OCI-LY7 (cell line): ENCODE measurements around the gene SPG21. TPM values are rescaled to one million over a fixed set of nuclear protein-coding genes. Genes with fewer than 3 reads are reported as not detected.

Source experiments
- BruUV-seq: library from RNA; stranded (reverse); fragments of 400-500 nt; replicated peaks from 2 replicates; lab custom pipeline; 2021; lab: Mats Ljungman, UMichigan
- CTCF ChIA-PET: fragments of 300-600 bp; sonication (Branson Sonifier 250); formaldehyde crosslinking; loops from one replicate; lab custom pipeline; 2022; ENCODE audit warnings: antibody characterized with exemption; ENCODE audit not compliant: unreplicated experiment; lab: Charles Lee
- POLR2A ChIA-PET: fragments of 300-600 bp; sonication (Branson Sonifier 250); formaldehyde crosslinking; loops from one replicate; lab custom pipeline; 2022; ENCODE audit warnings: antibody characterized with exemption; lab: Charles Lee
- DNase-seq: peaks from one replicate; pipeline ENCODE4 v3.0.0-alpha.2; 2015; ENCODE audit warnings: low spot score
- H2AFZ ChIP-seq: fragments of 200-600 bp; sonication (generic), shearing (Covaris generic); 2 replicates; pipeline ENCODE4 v1.6.1; 2014; ENCODE audit warnings: mild to moderate bottlenecking, antibody characterized with exemption, low read length, moderate library complexity
- H3K27ac ChIP-seq: fragments of 200-600 bp; sonication (generic); 2 replicates; pipeline ENCODE4 v1.5.1; 2014; ENCODE audit warnings: mixed run types, low read depth, mild to moderate bottlenecking, moderate library complexity, low read length, inconsistent platforms; ENCODE audit not compliant: poor library complexity, severe bottlenecking
- H3K36me3 ChIP-seq: fragments of 200-600 bp; sonication (generic); 2 replicates; pipeline ENCODE4 v1.6.1; 2014; ENCODE audit warnings: mild to moderate bottlenecking, antibody characterized with exemption, low read length, moderate library complexity, mixed read lengths; ENCODE audit not compliant: insufficient read depth
- H3K4me1 ChIP-seq: fragments of 200-600 bp; sonication (generic); 2 replicates; pipeline ENCODE4 v1.5.1; 2014; ENCODE audit warnings: mild to moderate bottlenecking, low read length; ENCODE audit not compliant: insufficient read depth, poor library complexity, severe bottlenecking
- H3K4me2 ChIP-seq: fragments of 200-600 bp; sonication (generic); 2 replicates; pipeline ENCODE4 v1.6.1; 2014; ENCODE audit warnings: mild to moderate bottlenecking, low read length
- H3K4me3 ChIP-seq: fragments of 200-600 bp; sonication (generic); 2 replicates; pipeline ENCODE4 v1.5.1; 2014; ENCODE audit warnings: mild to moderate bottlenecking, low read depth, low read length; ENCODE audit not compliant: poor library complexity, severe bottlenecking
- H3K79me2 ChIP-seq: fragments of 200-600 bp; sonication (generic); 2 replicates; pipeline ENCODE4 v1.6.1; 2016; ENCODE audit warnings: low read depth, mild to moderate bottlenecking, low read length, moderate library complexity, mixed read lengths; ENCODE audit not compliant: insufficient read depth
- H3K9me2 ChIP-seq: fragments of 200-600 bp; sonication (generic); 2 replicates; pipeline ENCODE4 v1.6.1; 2016; ENCODE audit warnings: mild to moderate bottlenecking, low read length, mixed read lengths; ENCODE audit not compliant: insufficient read depth
- H3K9me3 ChIP-seq: fragments of 200-600 bp; sonication (generic); 2 replicates; pipeline ENCODE4 v1.6.1; 2014; ENCODE audit warnings: mild to moderate bottlenecking, mixed run types, low read length, mixed read lengths
- H4K20me1 ChIP-seq: fragments of 200-600 bp; sonication (generic); 2 replicates; pipeline ENCODE4 v1.6.1; 2014; ENCODE audit warnings: mild to moderate bottlenecking, antibody characterized with exemption, low read length, moderate library complexity, mixed read lengths; ENCODE audit not compliant: insufficient read depth
- CTCF ChIP-seq: fragments of 200-600 bp; sonication (generic); conservative IDR thresholded peaks from 2 replicates; pipeline ENCODE4 v1.5.1; 2014; ENCODE audit warnings: mild to moderate bottlenecking, antibody characterized with exemption, low read length, moderate library complexity, mixed read lengths
- EZH2phosphoT487 ChIP-seq: fragments of 200-600 bp; sonication (generic); IDR thresholded peaks from 2 replicates; pipeline ENCODE4 v1.6.1; 2018; ENCODE audit warnings: low read depth, borderline replicate concordance, mild to moderate bottlenecking, mixed run types, antibody characterized with exemption, low read length, moderate library complexity, mixed read lengths
- intact Hi-C: fragments of 100-400 bp; cut with micrococcal nuclease; formaldehyde crosslinking; loops from one replicate; pipeline ENCODE4 v1.10.0; 2022; ENCODE audit not compliant: unreplicated experiment
- total RNA-seq, 2 experiments: library from RNA; depleted of rRNA in 1 of 2; stranded (reverse); fragments of >200 nt in 1 of 2; shearing (Covaris generic) in 1 of 2; gene quantifications; 2 replicates each; pipeline ENCODE4 v1.2.3, GENCODE V29; 2014 to 2022

SPG21 gene
- total RNA-seq, 2 experiments from 2014 or later = 56.4 to 83.9 TPM

DNA sequence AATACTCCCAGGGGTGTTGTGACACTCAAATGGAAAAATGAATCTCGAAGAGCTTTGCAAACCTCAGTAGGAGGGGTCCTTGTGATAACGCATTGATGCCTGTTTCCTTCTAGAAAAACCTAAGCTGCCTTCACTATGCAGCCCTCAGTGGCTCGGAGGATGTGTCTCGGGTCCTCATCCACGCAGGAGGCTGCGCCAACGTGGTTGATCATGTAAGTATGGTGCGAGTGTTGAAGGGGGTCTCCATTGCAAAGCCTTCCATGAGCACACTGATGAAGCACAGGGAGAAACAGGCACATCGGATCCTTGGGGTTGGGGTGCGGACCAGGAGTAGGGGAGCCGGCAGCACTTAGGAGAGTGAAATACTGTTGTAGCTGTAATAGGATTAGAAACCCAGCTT, 55.7 kb downstream of the SPG21 start:
- CTCF ChIA-PET = no interaction called here
- BruUV-seq = no TSS peak

GRCh38 chr15:64931381-64931780, 58.3 kb downstream of the SPG21 start:
- Histone ChIP-seq H3K27ac (no peak overlapping the region), H4K20me1 (no peaks in the 10 kb centered on the region), H2AFZ (no peak overlapping the region), H3K4me3 (no peak overlapping the region), H3K9me2 (no peaks in the 10 kb centered on the region), H3K4me2 (no peak overlapping the region), H3K4me1 (no peaks in the 10 kb centered on the region), H3K36me3 (no peaks in the 10 kb centered on the region), H3K79me2 (no peaks in the 10 kb centered on the region), H3K9me3 (no peaks in the 10 kb centered on the region)
- ChIA-PET POLR2A (no interaction called here), CTCF (no interaction called here)
- intact Hi-C loops = no loop called here
- DNase-seq = no peak
- BruUV-seq = no TSS peak
- TF ChIP-seq CTCF = no peak
- TF ChIP-seq EZH2phosphoT487 = no peak

More for the DNA sequence above, 55.7 kb downstream of the SPG21 start:
- Histone ChIP-seq H3K79me2 (no peaks in the 10 kb centered on the region), H3K9me2 (no peaks in the 10 kb centered on the region), H3K36me3 (no peaks in the 10 kb centered on the region), H3K4me3 (no peak overlapping the region), H3K27ac (no peak overlapping the region), H3K4me1 (no peaks in the 10 kb centered on the region), H2AFZ (no peak overlapping the region), H3K4me2 (no peak overlapping the region), H3K9me3 (no peaks in the 10 kb centered on the region), H4K20me1 (no peaks in the 10 kb centered on the region)
- TF ChIP-seq CTCF = no peak
- TF ChIP-seq EZH2phosphoT487 = no peak
- intact Hi-C loops = no loop called here
- no peak for DNase-seq
- POLR2A ChIA-PET = interaction anchor here (0.6 to 0.8 kb wide), 3 partner anchors 232 to 314 kb away, joined by 3 to 4 read pairs (median 4); no protein-coding TSS in a partner anchor

GRCh38 chr15:64930778-64931371, 58.8 kb downstream of the SPG21 start:
- H3K4me2 ChIP-seq = no peak overlapping the region
- H3K36me3 ChIP-seq = no peaks in the 10 kb centered on the region

More at GRCh38 chr15:64930778-64931371, 58.8 kb downstream of the SPG21 start:
- Histone ChIP-seq H3K27ac (no peak overlapping the region), H3K9me2 (no peaks in the 10 kb centered on the region), H3K9me3 (no peaks in the 10 kb centered on the region), H3K79me2 (no peaks in the 10 kb centered on the region), H3K4me1 (no peaks in the 10 kb centered on the region), H4K20me1 (no peaks in the 10 kb centered on the region), H3K4me3 (no peak overlapping the region), H2AFZ (no peak overlapping the region)
- TF ChIP-seq CTCF (no peak), EZH2phosphoT487 (no peak)
- no peak for DNase-seq
- CTCF ChIA-PET = no interaction called here
- intact Hi-C loops = no loop called here
- POLR2A ChIA-PET = no interaction called here
- BruUV-seq = no TSS peak
